Prostate gland (tissue), 2 donors: ENCODE results near the gene PRSS1. TPM values are rescaled to one million over a fixed set of nuclear protein-coding genes. Genes with fewer than 3 reads are reported as not detected.

ENCODE experiments used
- DNase-seq: peaks from one replicate; pipeline ENCODE4 v3.0.0-alpha.2; 2019; ENCODE audit warnings: low spot score
- H3K27ac ChIP-seq, 2 donors: fragments of 200-600 bp; sonication (generic); 2 replicates each; pipeline ENCODE4 v1.5.1; 2017 to 2019
- H3K27me3 ChIP-seq: fragments of 200-600 bp; sonication (generic); replicated peaks from 2 replicates; pipeline ENCODE4 v1.5.1; 2019; ENCODE audit not compliant: insufficient read depth
- H3K36me3 ChIP-seq, 2 donors: fragments of 200-600 bp; sonication (generic); 1 replicate in 1 of 2; 2 replicates in 1 of 2; pipeline versions ENCODE4 v1.5.1 to v1.8.1; 2017 to 2019
- H3K4me1 ChIP-seq: fragments of 200-600 bp; sonication (generic); replicated peaks from 2 replicates; pipeline ENCODE4 v1.5.1; 2019
- H3K4me3 ChIP-seq, 2 donors: fragments of 200-600 bp; sonication (generic); 2 replicates each; pipeline ENCODE4 v1.5.1; 2017 to 2019
- H3K9me3 ChIP-seq: fragments of 200-600 bp; sonication (generic); 2 replicates; pipeline ENCODE4 v1.5.1; 2017
- CTCF ChIP-seq, 4 experiments: fragments of 200-600 bp in 2 of 4; fragments of 450-650 bp in 2 of 4; sonication (generic) in 2 of 4; IDR thresholded peaks; 1 replicate in 3 of 4; 2 replicates in 1 of 4; pipeline ENCODE4 v1.5.1; 2016 to 2019; ENCODE audit warnings: antibody characterized with exemption in 4 of 4, mild to moderate bottlenecking in 2 of 4, moderate library complexity in 2 of 4
- POLR2A ChIP-seq: fragments of 450-650 bp; IDR thresholded peaks from one replicate; pipeline ENCODE4 v1.6.1; 2016; ENCODE audit warnings: antibody characterized with exemption, mild to moderate bottlenecking
- POLR2AphosphoS5 ChIP-seq: sonication (generic); formaldehyde crosslinking; IDR thresholded peaks from one replicate; pipeline ENCODE4 v1.6.1; 2017; ENCODE audit warnings: antibody characterized with exemption
- WGBS: methylation state at CpG from one replicate; pipeline ENCODE4 v1.1.5; 2018; 5-methylcytosine and 5-hydroxymethylcytosine counted together
- intact Hi-C: fragments of 100-400 bp; cut with DNase I; formaldehyde crosslinking; loops from one replicate; pipeline ENCODE4 v1.14.2; 2022
- total RNA-seq, 2 donors: library from RNA; depleted of rRNA; stranded (reverse); fragments of >200 nt; gene quantifications; one replicate each; pipeline ENCODE4 v1.1.0, GENCODE V29; 2016

Gene PRSS1
- total RNA-seq, 2 donors from 2014 or later, result not detected

- no peaks in the 10 kb centered on the region for H3K36me3 ChIP-seq
- 89% methylated on average over 8 of the region's 8 CpGs for WGBS
- DNase-seq, result no peak
- TF ChIP-seq POLR2A (no peak), CTCF (IDR thresholded peaks at IDR 0.05) (no peak), POLR2AphosphoS5 (no peak)
- no peaks in the 10 kb centered on the region for H3K4me1 ChIP-seq
- no peak overlapping the region for H3K27ac ChIP-seq
- no peaks in the 10 kb centered on the region for H3K27me3 ChIP-seq
- intact Hi-C loops, result loop anchor here (10.0 kb wide), 2 partner anchors 150 to 180 kb away; no protein-coding TSS in a partner anchor
- no peak overlapping the region for H3K4me3 ChIP-seq
- no peaks in the 10 kb centered on the region for H3K9me3 ChIP-seq
Observed at GRCh38 chr7:142784716-142785115, 35.4 kb downstream of the PRSS1 start.

- intact Hi-C loops, result loop anchor here (10.0 kb wide), 2 partner anchors 151 to 181 kb away; no protein-coding TSS in a partner anchor
- WGBS, result 70% methylated on average over 8 of the region's 8 CpGs
- Histone ChIP-seq H3K36me3 (no peaks in the 10 kb centered on the region), H3K27ac (no peak overlapping the region), H3K4me3 (no peak overlapping the region), H3K9me3 (no peaks in the 10 kb centered on the region), H3K27me3 (no peaks in the 10 kb centered on the region), H3K4me1 (no peaks in the 10 kb centered on the region)
- DNase-seq, result no peak
- no peak for TF ChIP-seq CTCF (IDR thresholded peaks at IDR 0.05)
- TF ChIP-seq POLR2AphosphoS5, result no peak
- no peak for TF ChIP-seq POLR2A
Observed at GRCh38 chr7:142785841-142786250, 36.6 kb downstream of the PRSS1 start.

GRCh38 chr7:142787034-142787768 lies 37.9 kb downstream of the PRSS1 start:
- Histone ChIP-seq H3K4me3 (no peak overlapping the region), H3K4me1 (no peaks in the 10 kb centered on the region), H3K27ac (peak overlapping the region in 1 of 2 donors; percentile 35), H3K36me3 (no peaks in the 10 kb centered on the region), H3K9me3 (no peaks in the 10 kb centered on the region), H3K27me3 (no peaks in the 10 kb centered on the region)
- no peak for DNase-seq
- TF ChIP-seq CTCF (IDR thresholded peaks at IDR 0.05) (no peak), POLR2AphosphoS5 (no peak), POLR2A (no peak)
- intact Hi-C loops, result loop anchor here (10.0 kb wide), 2 partner anchors 152 to 182 kb away; no protein-coding TSS in a partner anchor
- 68% methylated on average over 11 of the region's 11 CpGs for WGBS

GRCh38 chr7:142787783-142788182 lies 38.5 kb downstream of the PRSS1 start:
- no peak for DNase-seq
- WGBS, result 85% methylated on average over 6 of the region's 6 CpGs
- Histone ChIP-seq H3K36me3 (no peaks in the 10 kb centered on the region), H3K9me3 (no peaks in the 10 kb centered on the region), H3K4me3 (no peak overlapping the region), H3K4me1 (no peaks in the 10 kb centered on the region), H3K27me3 (no peaks in the 10 kb centered on the region), H3K27ac (peak overlapping the region in 1 of 2 donors; percentile 35)
- TF ChIP-seq POLR2AphosphoS5 (no peak), CTCF (IDR thresholded peaks at IDR 0.05) (no peak), POLR2A (no peak)
- intact Hi-C loops, result loop anchor here (10.0 kb wide), 2 partner anchors 153 to 183 kb away; no protein-coding TSS in a partner anchor
